GM12891 (cell line): ENCODE data around the gene PCDH10.

Experiments
- PAX5 ChIP-seq: IDR thresholded peaks from 2 replicates; pipeline ENCODE4 v1.6.1; 2011; ENCODE audit warnings: low read length, moderate library complexity, mild to moderate bottlenecking; ENCODE audit not compliant: insufficient read depth, severe bottlenecking
- POLR2AphosphoS5 ChIP-seq: IDR thresholded peaks from 2 replicates; pipeline ENCODE4 v1.6.1; 2011; ENCODE audit warnings: low read depth, low read length, control low read depth
- TAF1 ChIP-seq: IDR thresholded peaks from 2 replicates; pipeline ENCODE4 v1.6.1; 2011; ENCODE audit warnings: low read depth, low read length, control low read depth

DNA sequence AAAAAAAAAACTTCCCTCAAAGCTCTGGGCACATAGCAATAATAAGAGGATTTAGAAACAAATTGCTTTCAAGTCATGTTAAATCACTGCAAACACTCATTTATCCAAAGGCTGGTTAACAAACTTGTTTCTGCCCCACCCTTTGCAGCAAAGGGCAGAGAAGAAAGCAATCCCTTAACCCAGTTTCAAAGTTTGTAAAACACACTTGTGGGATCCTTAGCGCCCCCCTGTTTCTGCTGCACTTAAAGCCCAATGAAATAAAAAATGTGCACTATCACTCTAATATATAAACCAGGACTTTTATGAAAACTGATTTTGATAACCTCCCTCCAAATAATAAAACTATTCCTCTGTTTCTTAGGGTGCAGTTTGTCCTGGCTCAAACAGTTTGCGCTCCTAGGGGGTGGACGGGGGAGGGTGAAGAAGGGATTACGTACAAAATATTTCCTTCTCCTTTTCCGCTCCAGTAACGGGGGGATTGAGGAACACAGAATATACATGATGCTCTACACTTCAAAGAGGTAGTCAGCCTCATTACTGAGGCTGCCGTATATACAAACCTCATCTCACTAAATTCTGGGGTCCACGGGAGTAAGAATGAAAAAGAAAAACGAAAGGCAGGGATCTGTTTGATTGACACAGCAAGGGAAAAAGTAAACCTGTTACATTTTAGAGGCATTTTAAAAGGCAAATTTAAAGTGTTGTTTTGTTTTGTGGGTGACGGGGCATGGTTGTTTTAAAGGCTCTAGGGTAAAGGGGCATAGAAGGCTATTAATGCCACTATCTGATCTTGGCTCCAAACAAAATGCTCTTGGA, 3.1 kb upstream of the PCDH10 start:
- TF ChIP-seq POLR2AphosphoS5 (no peak), PAX5 (no peak), TAF1 (no peak)
